Glomerular visceral epithelial cell (primary cell): Measurements from ENCODE around the gene STARD3.

ENCODE experiments used
- DNase-seq: peaks from one replicate; pipeline ENCODE4 v3.0.0-alpha.2; 2016; ENCODE audit errors: extremely low spot score

STARD3 gene

DNA sequence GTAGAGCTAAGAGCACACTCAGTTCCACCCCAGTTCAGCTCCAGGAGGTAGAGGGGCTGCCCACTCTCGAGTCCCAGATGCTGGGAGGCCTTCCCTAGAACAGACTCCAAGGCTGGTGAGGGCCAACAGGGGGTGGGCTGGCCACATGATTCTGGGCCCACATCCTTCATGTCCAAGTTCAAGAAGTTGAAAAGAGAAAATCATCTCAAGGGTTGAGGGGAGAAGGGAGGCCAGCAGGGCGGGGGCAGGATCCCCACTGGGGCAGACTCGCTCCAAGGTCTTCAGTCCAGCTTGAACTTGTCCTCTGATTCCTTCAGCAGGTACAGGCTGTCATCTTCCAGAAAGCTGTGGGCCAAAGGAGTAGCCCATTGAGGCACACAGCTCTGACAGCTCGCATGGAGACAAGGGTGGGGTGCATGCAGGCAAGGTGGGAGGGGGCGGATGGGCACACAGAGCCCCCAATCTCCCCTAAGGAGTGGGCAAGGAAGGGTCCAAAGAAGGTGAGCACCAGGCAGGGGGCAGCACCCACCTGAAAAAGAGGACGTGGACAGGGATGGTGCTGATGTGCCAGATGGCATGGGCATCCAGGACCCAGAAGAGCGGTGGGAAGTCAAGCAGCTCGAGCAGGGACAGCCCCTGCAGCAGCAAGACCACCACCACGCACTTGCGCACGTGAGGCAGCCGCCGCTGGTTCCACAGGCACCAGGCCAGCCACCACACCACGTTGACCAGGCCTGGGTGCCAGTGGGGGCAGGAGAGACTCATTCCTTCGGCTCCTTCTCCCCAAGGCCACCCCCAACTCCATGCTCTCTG lies 35.8 kb downstream of the STARD3 start:
- no peak for DNase-seq

- DNase-seq: no peak
These were observed 36.6 kb downstream of the STARD3 start for GRCh38 chr17:39673335-39674081.

- DNase-seq: no peak
These were observed 37.2 kb downstream of the STARD3 start for GRCh38 chr17:39674179-39674578.

- no peak for DNase-seq
These were observed 37.9 kb downstream of the STARD3 start for GRCh38 chr17:39674702-39675389.

- no peak for DNase-seq
These were observed 38.6 kb downstream of the STARD3 start for GRCh38 chr17:39675390-39676082.

GRCh38 chr17:39676198-39676819 lies 39.4 kb downstream of the STARD3 start:
- DNase-seq: peak; percentile 39

GRCh38 chr17:39677072-39677471 lies 40.1 kb downstream of the STARD3 start:
- DNase-seq: no peak

DNA sequence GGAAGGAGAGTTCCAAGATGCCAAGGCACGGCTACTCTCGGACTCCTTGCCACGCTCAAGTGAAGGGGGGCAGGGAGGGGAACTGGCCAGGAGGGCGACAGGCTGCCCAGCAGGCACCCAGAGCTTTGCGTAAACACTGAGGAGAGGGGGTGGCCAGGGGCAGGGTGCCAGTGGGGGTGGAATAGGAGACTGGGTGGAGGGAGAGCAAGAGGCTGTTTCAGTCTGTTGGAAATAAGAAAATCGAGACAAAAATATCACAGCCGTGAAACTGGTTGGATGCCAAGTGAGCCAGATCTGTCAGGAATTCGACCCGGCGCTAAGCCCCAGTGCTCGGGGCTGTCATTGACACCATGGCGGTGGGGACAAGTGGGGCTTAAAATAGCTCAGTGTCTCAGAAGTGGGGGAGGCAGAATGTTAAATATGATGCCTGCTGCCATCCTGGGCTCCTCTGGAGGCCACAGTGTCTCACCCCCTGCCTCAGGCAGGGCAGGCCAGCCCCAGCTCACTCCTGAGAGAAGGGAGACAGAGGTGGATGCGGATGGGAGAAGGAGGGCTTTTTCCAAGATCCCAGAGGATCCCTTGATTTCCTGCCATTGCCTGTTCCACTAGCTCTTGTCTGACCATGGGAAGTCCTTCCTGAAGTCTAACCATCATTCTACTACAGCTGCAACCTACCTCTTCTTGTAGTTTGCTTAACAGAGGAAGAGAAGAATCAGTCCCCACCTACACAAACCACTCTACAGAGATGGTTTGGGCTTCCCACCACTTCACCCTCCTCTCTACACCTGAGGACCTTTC lies 40.8 kb downstream of the STARD3 start:
- no peak for DNase-seq

GRCh38 chr17:39678340-39679116 lies 41.6 kb downstream of the STARD3 start:
- no peak for DNase-seq

DNA sequence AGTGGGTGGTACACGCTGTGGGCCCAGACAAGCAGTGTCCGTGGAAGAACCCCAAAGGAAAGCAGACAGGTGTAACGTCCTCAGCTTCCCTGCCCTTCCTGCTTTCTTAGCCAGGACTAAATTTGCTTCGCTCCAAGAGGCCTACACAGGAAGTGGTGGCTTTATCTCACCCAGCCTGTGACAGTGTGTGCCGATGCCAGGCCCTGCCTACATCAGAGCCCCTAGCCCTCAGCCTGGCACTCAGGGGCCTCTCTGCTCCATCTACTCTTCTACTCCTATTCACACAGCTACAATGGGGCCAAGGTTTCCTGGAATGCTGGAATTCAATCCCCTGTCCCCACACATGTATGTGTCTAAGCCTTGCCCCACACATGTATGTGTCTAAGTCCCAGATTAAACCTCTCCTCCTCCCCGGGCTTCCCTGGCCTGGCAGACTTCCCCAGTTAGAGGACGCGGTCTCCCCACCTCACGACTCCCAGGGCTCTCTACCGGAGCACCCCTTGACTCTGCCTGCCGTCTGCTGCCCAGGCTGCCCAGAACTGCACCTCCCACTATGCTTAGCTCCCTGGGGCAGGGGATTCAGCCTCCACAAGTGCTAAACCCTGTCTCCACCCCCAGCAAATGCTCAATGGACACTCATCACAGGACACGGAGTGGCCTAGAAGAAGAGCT lies 42.7 kb downstream of the STARD3 start:
- no peak for DNase-seq

- DNase-seq: no peak
These were observed 46.5 kb downstream of the STARD3 start for GRCh38 chr17:39683295-39683939.

DNA sequence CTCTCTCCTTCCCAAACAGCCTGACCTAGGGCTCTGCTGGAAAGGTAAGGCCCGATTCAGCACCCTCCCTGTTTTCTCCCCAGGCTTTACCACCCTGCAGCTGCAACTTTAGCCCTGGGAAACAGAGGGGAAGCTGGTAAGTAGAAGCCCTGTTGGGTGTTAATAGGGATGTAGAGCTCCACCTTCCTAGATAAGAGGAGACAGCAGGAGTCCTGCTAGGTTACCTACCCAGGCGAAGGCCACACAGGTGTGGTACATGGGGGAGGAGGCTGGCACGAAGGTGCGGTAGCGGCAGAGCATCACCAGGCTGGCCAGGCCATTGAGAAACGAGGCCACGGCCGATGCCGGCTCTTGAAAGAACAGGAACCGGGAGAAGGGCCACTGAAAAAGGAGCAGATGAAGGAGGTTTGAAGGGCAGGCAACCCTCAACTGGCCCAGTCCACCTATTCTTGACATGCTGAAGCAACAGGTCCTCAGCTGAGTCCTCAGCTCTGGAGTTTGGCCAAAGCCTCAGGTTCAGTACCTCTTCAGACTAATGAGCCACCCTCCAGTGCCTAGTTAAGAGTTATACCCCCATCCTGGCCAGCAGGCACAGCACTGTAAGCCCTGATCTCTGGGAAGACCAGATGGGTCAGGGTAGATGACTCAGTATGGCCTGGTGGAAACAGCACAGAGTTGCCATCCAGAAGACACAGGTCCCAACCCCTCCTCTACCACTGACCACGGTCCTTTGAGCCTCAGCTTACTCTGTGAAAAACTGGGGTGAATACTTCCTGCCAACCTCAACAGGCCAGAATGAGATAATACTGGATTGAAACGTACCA lies 47.6 kb downstream of the STARD3 start:
- no peak for DNase-seq

- no peak for DNase-seq
These were observed 50.2 kb downstream of the STARD3 start for GRCh38 chr17:39687101-39687545.

DNA sequence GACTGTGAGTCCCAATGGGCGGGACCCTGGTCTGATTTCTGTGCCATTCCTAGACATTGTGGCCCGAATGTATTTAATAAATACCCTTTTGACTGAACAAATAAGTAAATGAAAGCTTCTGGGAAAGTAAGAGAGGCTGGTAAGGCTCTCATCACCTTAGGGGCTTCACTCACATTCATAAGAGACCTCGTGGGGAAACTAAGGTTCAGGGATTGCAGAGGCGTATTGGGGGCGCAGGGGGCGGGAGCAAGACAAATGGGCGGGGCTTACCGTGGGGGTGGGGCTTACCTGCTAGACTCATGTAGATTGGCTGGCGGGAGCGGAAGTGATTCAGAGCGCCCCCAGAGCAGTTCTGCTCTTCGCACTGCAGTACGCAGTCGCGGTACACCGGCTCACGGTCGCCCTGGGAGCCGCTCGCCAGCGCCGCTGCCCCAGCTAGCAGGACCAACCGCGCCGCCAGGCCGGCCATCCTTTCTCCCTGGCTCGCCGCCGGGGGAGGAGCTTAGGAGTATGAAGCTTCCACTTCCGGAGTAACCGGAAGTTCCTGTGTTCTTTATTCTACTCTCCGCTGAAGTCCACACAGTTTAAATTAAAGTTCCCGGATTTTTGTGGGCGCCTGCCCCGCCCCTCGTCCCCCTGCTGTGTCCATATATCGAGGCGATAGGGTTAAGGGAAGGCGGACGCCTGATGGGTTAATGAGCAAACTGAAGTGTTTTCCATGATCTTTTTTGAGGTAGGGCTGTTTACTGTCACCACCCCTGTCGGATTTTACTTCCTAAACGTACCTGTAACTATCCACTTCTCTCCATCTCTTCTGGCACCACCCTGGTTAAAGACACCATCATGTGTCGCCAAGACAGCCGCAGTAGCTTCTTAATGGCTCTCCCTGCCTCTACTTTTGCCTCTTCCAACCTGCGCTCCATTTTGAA lies 50.9 kb downstream of the STARD3 start, which contains the start of gene PGAP3:
Gene PGAP3, minus strand, starts transcription at position 512 of the 929 bp plus-strand sequence. Its CDS starts 43 bp downstream, at position 469.
- DNase-seq: peak; percentile 90

DNA sequence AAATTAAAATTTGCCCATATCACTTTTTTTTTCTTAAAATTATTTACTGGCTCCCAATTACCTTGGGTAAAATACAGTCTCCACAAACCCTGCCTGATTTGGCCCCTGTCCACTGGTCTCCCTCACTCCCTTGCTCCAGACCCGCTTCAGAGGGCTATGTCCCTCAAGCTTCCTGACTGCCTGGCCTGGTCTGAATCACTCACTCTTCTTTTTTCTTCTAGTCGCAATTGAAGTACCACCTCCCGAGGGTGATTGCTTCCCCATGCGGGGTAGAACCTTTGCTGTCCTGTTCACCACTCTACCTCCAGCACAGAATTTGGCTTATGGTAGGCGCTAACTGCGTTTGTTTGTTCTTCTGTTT lies 51.5 kb downstream of the STARD3 start:
- DNase-seq: no peak

DNA sequence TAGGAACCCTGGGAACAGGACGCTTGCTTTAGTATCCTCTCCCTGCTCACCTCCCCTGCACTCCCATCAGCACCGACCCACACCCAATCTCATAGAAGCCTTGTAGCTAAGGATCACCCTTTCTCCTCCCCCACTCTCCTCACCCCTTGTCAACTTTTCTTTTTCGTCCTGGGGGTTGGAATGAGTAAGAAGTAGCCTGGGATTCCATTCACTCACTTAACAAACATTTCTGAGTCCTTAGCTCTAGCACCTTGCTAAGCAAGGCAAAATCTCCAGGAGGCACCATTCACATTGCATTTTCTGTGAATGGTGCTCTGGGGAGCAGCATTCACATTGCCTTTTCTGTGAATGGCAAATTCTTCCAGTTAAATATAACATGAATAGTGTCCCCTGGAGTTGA lies 52.0 kb downstream of the STARD3 start:
- DNase-seq: no peak

DNA sequence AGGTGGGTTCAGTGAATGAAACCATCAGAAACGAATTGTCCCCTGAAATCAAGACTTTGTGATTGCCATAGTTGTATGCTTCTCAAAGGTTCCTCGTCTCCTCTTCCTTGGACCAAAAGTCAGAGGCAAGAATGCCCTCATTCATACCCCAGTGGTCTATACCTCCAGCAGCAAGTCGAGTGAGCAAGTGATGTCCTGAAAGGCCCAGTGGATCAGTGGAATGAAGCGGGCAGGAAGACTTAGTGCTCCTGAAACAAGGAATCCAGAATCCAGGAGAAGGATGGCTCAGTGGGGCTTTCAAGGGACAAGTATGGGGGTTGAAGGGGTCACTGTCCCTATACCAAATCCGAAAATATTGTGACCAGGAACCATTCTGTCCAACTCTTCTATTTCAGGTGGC lies 57.6 kb downstream of the STARD3 start:
- DNase-seq: no peak
